A673 (cell line): ENCODE results near the gene R3HDM4. TPM values are rescaled to one million over a fixed set of nuclear protein-coding genes. Genes with fewer than 3 reads are reported as not detected.
"Not testable (repeated sequence)": the region's sequence is repeated elsewhere in the genome, so short reads cannot be mapped to it uniquely, and the experiment has no call there.

Experiments used
- BruUV-seq: library from RNA; stranded (reverse); fragments of 400-500 nt; replicated peaks from 2 replicates; lab custom pipeline; 2021; lab: Mats Ljungman, UMichigan
- CTCF ChIA-PET: fragments of 300-600 bp; sonication (Branson Sonifier 250); formaldehyde crosslinking; loops from one replicate; lab custom pipeline; 2022; ENCODE audit warnings: antibody characterized with exemption; lab: Charles Lee
- POLR2A ChIA-PET: fragments of 300-600 bp; sonication (Branson Sonifier 250); formaldehyde crosslinking; loops from one replicate; lab custom pipeline; 2022; ENCODE audit warnings: antibody characterized with exemption; ENCODE audit not compliant: low non-redundant PET; lab: Charles Lee
- DNase-seq: peaks from one replicate; pipeline ENCODE4 v3.0.0-alpha.2; 2015; ENCODE audit warnings: low spot score
- H3K27ac ChIP-seq: fragments of 200-600 bp; sonication (generic); 2 replicates; pipeline ENCODE4 v1.5.1; 2016; ENCODE audit warnings: mixed run types, low read depth, mild to moderate bottlenecking, mixed read lengths, antibody characterized with exemption, low read length; ENCODE audit not compliant: poor library complexity, severe bottlenecking
- H3K27me3 ChIP-seq: fragments of 200-600 bp; sonication (generic); replicated peaks from 2 replicates; pipeline ENCODE4 v1.6.1; 2017; ENCODE audit warnings: mixed run types, low read depth, mild to moderate bottlenecking, mixed read lengths, antibody characterized with exemption, low read length; ENCODE audit not compliant: insufficient read depth, poor library complexity
- H3K36me3 ChIP-seq: fragments of 200-600 bp; sonication (generic); 2 replicates; pipeline ENCODE4 v1.6.1; 2016; ENCODE audit warnings: mixed run types, mild to moderate bottlenecking, mixed read lengths, antibody characterized with exemption, low read length; ENCODE audit not compliant: insufficient read depth, poor library complexity, severe bottlenecking
- H3K4me1 ChIP-seq: fragments of 200-600 bp; sonication (generic); 2 replicates; pipeline ENCODE4 v1.6.1; 2017; ENCODE audit warnings: mixed run types, mild to moderate bottlenecking, mixed read lengths, antibody characterized with exemption, low read length; ENCODE audit not compliant: insufficient read depth, poor library complexity, severe bottlenecking
- H3K4me3 ChIP-seq: fragments of 200-600 bp; sonication (generic); 2 replicates; pipeline ENCODE4 v1.5.1; 2016; ENCODE audit warnings: low read depth, mixed run types, mild to moderate bottlenecking, mixed read lengths, low read length; ENCODE audit not compliant: poor library complexity, severe bottlenecking
- H3K9me3 ChIP-seq: fragments of 200-600 bp; sonication (generic); 2 replicates; pipeline ENCODE4 v1.6.1; 2016; ENCODE audit warnings: mixed run types, low read depth, mild to moderate bottlenecking, mixed read lengths, antibody characterized with exemption, low read length; ENCODE audit not compliant: poor library complexity, severe bottlenecking
- CTCF ChIP-seq: fragments of 300-800, 200-600 bp; sonication (generic); conservative IDR thresholded peaks from 2 replicates; pipeline ENCODE4 v1.5.1; 2017; ENCODE audit warnings: low read depth, mild to moderate bottlenecking, antibody characterized with exemption, low read length, moderate library complexity, mixed read lengths
- EZH2 ChIP-seq: fragments of 200-600 bp; sonication (generic); IDR thresholded peaks from 2 replicates; pipeline ENCODE4 v1.6.1; 2017; ENCODE audit warnings: borderline replicate concordance, low read depth, mild to moderate bottlenecking, mixed read lengths, antibody characterized with exemption, low read length; ENCODE audit not compliant: poor library complexity, severe bottlenecking
- intact Hi-C: fragments of 100-400 bp; cut with micrococcal nuclease; formaldehyde crosslinking; loops from one replicate; pipeline ENCODE4 v1.10.0; 2022; ENCODE audit not compliant: unreplicated experiment
- total RNA-seq: library from RNA; stranded (reverse); gene quantifications from 2 replicates; pipeline ENCODE4 v1.2.3, GENCODE V29; 2021

The R3HDM4 gene
- total RNA-seq, 1 experiment from 2014 or later: 39.3 TPM

GRCh38 chr19:850221-850978 lies 62.6 kb downstream of the R3HDM4 start:
- H3K4me3 ChIP-seq: no peak overlapping the region

GRCh38 chr19:849195-849594 lies 63.8 kb downstream of the R3HDM4 start:
- BruUV-seq, DNase-seq, intact Hi-C loops, H3K4me1 ChIP-seq, H3K36me3 ChIP-seq, H3K9me3 ChIP-seq, H3K27ac ChIP-seq, CTCF ChIA-PET, H3K27me3 ChIP-seq, H3K4me3 ChIP-seq: not testable (repeated sequence)
- POLR2A ChIA-PET: interaction anchor here (0.6 kb wide), 1 partner anchor 48 kb away, joined by 3 read pairs; no protein-coding TSS in a partner anchor

More at GRCh38 chr19:850221-850978, 62.6 kb downstream of the R3HDM4 start:
- ChIA-PET POLR2A (no interaction called here), CTCF (no interaction called here)
- Histone ChIP-seq H3K4me1 (no peaks in the 10 kb centered on the region), H3K9me3 (no peaks in the 10 kb centered on the region), H3K36me3 (no peaks in the 10 kb centered on the region), H3K27me3 (no peaks in the 10 kb centered on the region), H3K27ac (no peak overlapping the region)
- intact Hi-C loops: no loop called here
- TF ChIP-seq CTCF (no peak), EZH2 (no peak)
- peak; percentile 68 for DNase-seq
- BruUV-seq: no TSS peak

GRCh38 chr19:848386-848921 lies 64.6 kb downstream of the R3HDM4 start:
- Histone ChIP-seq H3K4me1 (peaks cover 5% of the 10 kb centered on the region), H3K27ac (no peak overlapping the region), H3K36me3 (no peaks in the 10 kb centered on the region), H3K9me3 (no peaks in the 10 kb centered on the region), H3K27me3 (peaks cover 5% of the 10 kb centered on the region), H3K4me3 (no peak overlapping the region)
- TF ChIP-seq CTCF (no peak), EZH2 (no peak)
- POLR2A ChIA-PET: no interaction called here
- CTCF ChIA-PET: no interaction called here
- no TSS peak for BruUV-seq
- intact Hi-C loops: no loop called here
- DNase-seq: no peak

Other genes starting within 250 kb of the R3HDM4 start
- 5.9 and 6.0 TPM in 2 replicates for gene FSTL3, start 236.8 kb downstream of the R3HDM4 start, total RNA-seq
- not detected in 2 replicates for gene PRSS57, start 217.8 kb downstream of the R3HDM4 start, total RNA-seq
- 21.2 and 40.3 TPM in 2 replicates for gene PALM, start 204.3 kb downstream of the R3HDM4 start, total RNA-seq
- gene MISP, start 162.1 kb downstream of the R3HDM4 start, total RNA-seq: 0.11 TPM in 1 of 2 replicates, not detected in the other
- gene PTBP1, start 115.8 kb downstream of the R3HDM4 start, total RNA-seq: 713 and 800 TPM in 2 replicates
- gene PLPPR3, start 91.3 kb downstream of the R3HDM4 start, total RNA-seq: 13.3 and 20.1 TPM in 2 replicates
- gene AZU1, start 85.4 kb downstream of the R3HDM4 start, total RNA-seq: not detected in 2 replicates
- gene PRTN3, start 72.2 kb downstream of the R3HDM4 start, total RNA-seq: not detected in 2 replicates
- gene ELANE, start 60.9 kb downstream of the R3HDM4 start, total RNA-seq: not detected in 2 replicates
- gene CFD, start 53.6 kb downstream of the R3HDM4 start, total RNA-seq: 1.1 and 1.4 TPM in 2 replicates
- 83.0 and 86.3 TPM in 2 replicates for gene MED16, start 20.0 kb downstream of the R3HDM4 start, total RNA-seq
- not detected in 2 replicates for gene RNU6-9, start 19.7 kb downstream of the R3HDM4 start, total RNA-seq
- 0.20 TPM in 1 of 2 replicates, not detected in the other for gene KISS1R, start 4.1 kb upstream of the R3HDM4 start, total RNA-seq
- gene ARID3A, start 12.8 kb upstream of the R3HDM4 start, total RNA-seq: 19.6 and 26.3 TPM in 2 replicates
- 109 and 116 TPM in 2 replicates for gene WDR18, start 71.1 kb upstream of the R3HDM4 start, total RNA-seq
- not detected in 2 replicates for gene GRIN3B, start 87.2 kb upstream of the R3HDM4 start, total RNA-seq
- 151 and 170 TPM in 2 replicates for gene TMEM259, start 107.9 kb upstream of the R3HDM4 start, total RNA-seq
- gene RNU6-2, start 108.3 kb upstream of the R3HDM4 start, total RNA-seq: not detected in 2 replicates
- 112 and 146 TPM in 2 replicates for gene CNN2, start 113.4 kb upstream of the R3HDM4 start, total RNA-seq
- 12.0 and 21.2 TPM in 2 replicates for gene ABCA7, start 126.9 kb upstream of the R3HDM4 start, total RNA-seq
- 3.2 and 3.4 TPM in 2 replicates for gene ARHGAP45, start 153.9 kb upstream of the R3HDM4 start, total RNA-seq
- gene POLR2E, start 182.2 kb upstream of the R3HDM4 start, total RNA-seq: 342 and 343 TPM in 2 replicates
- 368 and 435 TPM in 2 replicates for gene GPX4, start 190.8 kb upstream of the R3HDM4 start, total RNA-seq